Breast epithelium (tissue), 4 donors: ENCODE data around the gene NRCAM. TPM values are rescaled to one million over a fixed set of nuclear protein-coding genes. Genes with fewer than 3 reads are reported as not detected.

Source experiments
- DNase-seq, 2 donors: peaks; one replicate each; pipeline ENCODE4 v3.0.0-alpha.2; 2019; ENCODE audit warnings: low spot score in 2 of 2
- H3K27ac ChIP-seq, 2 donors: fragments of 200-600 bp; sonication (generic) in 1 of 2; one replicate each; pipeline ENCODE4 v1.5.1; 2016 to 2019; ENCODE audit warnings: mild to moderate bottlenecking in 1 of 2
- H3K27me3 ChIP-seq, 2 donors: fragments of 200-600 bp; sonication (generic) in 1 of 2; one replicate each; pipeline versions ENCODE4 v1.5.1 to v1.6.0; 2017 to 2019; ENCODE audit warnings: control low read depth in 1 of 2, mild to moderate bottlenecking in 1 of 2
- H3K36me3 ChIP-seq: fragments of 200-600 bp; one replicate; pipeline ENCODE4 v1.5.1; 2019
- H3K4me1 ChIP-seq, 2 donors: fragments of 200-600 bp; sonication (generic); one replicate each; pipeline ENCODE4 v1.5.1; 2016 to 2019; ENCODE audit warnings: control low read depth in 1 of 2
- H3K4me3 ChIP-seq, 3 donors: fragments of 200-600 bp; sonication (generic); 1 replicate in 2 of 3; 2 replicates in 1 of 3; pipeline ENCODE4 v1.5.1; 2016 to 2019; ENCODE audit warnings: mild to moderate bottlenecking in 3 of 3, moderate library complexity in 2 of 3
- H3K9me3 ChIP-seq, 2 donors: fragments of 200-600 bp; sonication (generic) in 1 of 2; one replicate each; pipeline ENCODE4 v1.5.1; 2016 to 2019; ENCODE audit warnings: control low read depth in 1 of 2
- POLR2A ChIP-seq: fragments of 450-650 bp; IDR thresholded peaks from one replicate; pipeline ENCODE4 v1.6.1; 2016; ENCODE audit warnings: antibody characterized with exemption, mild to moderate bottlenecking, moderate library complexity
- POLR2AphosphoS5 ChIP-seq, 3 donors: sonication (generic); formaldehyde crosslinking; IDR thresholded peaks; one replicate each; pipeline ENCODE4 v1.6.1; 2017; ENCODE audit warnings: antibody characterized with exemption in 3 of 3
- intact Hi-C: fragments of 100-400 bp; cut with DNase I; formaldehyde crosslinking; loops from one replicate; pipeline ENCODE4 v1.15.1; 2023; ENCODE audit warnings: low total_unique reads
- total RNA-seq, 3 donors: library from RNA; depleted of rRNA; stranded (reverse); fragments of >200 nt; gene quantifications; one replicate each; pipeline ENCODE4 v1.1.0, GENCODE V29; 2016
- TF ChIP-seq, protein P1 (sequence below), 3 donors: fragments of 450-650 bp; IDR thresholded peaks; one replicate each; pipeline ENCODE4 v1.5.1; 2016 to 2017; ENCODE audit warnings: antibody characterized with exemption in 3 of 3, mild to moderate bottlenecking in 3 of 3, moderate library complexity in 3 of 3

The NRCAM gene
- total RNA-seq, 3 donors from 2014 or later, result 3.3 to 62.4 (median 4.2) TPM

DNA sequence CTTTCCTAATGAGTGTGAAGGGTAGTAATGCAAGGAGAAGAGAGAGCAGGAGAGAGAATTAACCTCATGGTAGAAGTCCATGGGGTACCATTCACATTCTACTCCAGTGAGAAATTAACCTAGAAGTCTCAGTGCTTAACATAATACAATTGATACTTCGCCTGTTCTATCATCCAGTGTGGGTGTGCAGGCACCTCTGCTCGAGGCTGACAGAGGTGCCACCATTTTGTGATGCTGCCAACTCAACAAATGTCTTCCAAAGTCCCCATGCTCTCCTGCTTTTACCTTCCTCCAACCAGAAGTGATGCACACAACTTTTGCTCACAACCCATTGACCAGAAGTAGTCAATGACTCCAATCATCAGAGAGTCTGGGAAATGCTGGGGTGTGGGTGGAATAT, 207.8 kb downstream of the NRCAM start:
- intact Hi-C loops, result no loop called here
- no peaks in the 10 kb centered on the region for H3K9me3 ChIP-seq
- DNase-seq, result no peak
- TF ChIP-seq POLR2AphosphoS5 (IDR thresholded peaks at IDR 0.05) (no peak), POLR2A (no peak)
- TF ChIP-seq, protein P1, sequence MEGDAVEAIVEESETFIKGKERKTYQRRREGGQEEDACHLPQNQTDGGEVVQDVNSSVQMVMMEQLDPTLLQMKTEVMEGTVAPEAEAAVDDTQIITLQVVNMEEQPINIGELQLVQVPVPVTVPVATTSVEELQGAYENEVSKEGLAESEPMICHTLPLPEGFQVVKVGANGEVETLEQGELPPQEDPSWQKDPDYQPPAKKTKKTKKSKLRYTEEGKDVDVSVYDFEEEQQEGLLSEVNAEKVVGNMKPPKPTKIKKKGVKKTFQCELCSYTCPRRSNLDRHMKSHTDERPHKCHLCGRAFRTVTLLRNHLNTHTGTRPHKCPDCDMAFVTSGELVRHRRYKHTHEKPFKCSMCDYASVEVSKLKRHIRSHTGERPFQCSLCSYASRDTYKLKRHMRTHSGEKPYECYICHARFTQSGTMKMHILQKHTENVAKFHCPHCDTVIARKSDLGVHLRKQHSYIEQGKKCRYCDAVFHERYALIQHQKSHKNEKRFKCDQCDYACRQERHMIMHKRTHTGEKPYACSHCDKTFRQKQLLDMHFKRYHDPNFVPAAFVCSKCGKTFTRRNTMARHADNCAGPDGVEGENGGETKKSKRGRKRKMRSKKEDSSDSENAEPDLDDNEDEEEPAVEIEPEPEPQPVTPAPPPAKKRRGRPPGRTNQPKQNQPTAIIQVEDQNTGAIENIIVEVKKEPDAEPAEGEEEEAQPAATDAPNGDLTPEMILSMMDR (IDR thresholded peaks at IDR 0.05), result no peak
- H3K27ac ChIP-seq, result no peak overlapping the region
- no peaks in the 10 kb centered on the region for H3K27me3 ChIP-seq
- no peaks in the 10 kb centered on the region for H3K4me1 ChIP-seq
- H3K4me3 ChIP-seq, result no peak overlapping the region
- no peaks in the 10 kb centered on the region for H3K36me3 ChIP-seq

- Histone ChIP-seq H3K27ac (no peak overlapping the region), H3K27me3 (no peaks in the 10 kb centered on the region), H3K4me3 (no peak overlapping the region), H3K36me3 (no peaks in the 10 kb centered on the region), H3K4me1 (no peaks in the 10 kb centered on the region), H3K9me3 (no peaks in the 10 kb centered on the region)
- intact Hi-C loops, result no loop called here
- TF ChIP-seq POLR2A (no peak), POLR2AphosphoS5 (IDR thresholded peaks at IDR 0.05) (no peak)
- no peak for DNase-seq
These were observed 208.6 kb downstream of the NRCAM start for GRCh38 chr7:108247614-108248013.

DNA sequence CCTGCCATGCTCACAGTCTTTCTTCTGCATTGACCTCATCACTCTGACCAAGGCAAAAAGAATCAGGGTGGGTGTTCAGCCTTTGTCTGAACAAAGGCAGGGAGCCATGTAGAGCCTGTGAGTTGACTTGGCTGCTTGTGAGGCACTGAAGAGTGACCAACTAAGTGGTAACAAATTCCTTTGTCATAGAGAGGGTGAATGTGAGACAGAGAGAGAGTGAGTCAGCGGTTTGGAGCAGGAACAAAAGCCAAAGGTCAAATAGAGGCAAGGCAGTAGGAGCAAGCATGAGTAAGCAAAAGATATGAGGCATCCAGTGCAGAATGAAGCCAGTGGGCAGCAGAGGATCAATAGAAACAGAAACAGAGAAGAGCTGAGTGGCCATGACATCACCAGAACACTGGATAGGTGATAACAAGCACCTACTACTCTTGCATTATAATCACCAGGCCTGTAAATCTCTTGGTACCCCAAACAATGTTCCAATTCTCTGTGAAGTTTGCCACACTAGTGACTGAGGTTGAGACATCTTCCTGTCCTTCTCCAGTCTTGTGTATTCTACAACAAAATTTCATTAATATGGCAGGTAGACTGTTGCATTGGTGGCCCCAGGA, 209.9 kb downstream of the NRCAM start:
- no peak overlapping the region for H3K4me3 ChIP-seq
- H3K4me1 ChIP-seq, result no peaks in the 10 kb centered on the region
- no peaks in the 10 kb centered on the region for H3K27me3 ChIP-seq
- no peak overlapping the region for H3K27ac ChIP-seq
- no peak for DNase-seq
- no peaks in the 10 kb centered on the region for H3K36me3 ChIP-seq
- H3K9me3 ChIP-seq, result no peaks in the 10 kb centered on the region
- TF ChIP-seq, protein P1 (IDR thresholded peaks at IDR 0.05), result no peak
- intact Hi-C loops, result no loop called here

DNA sequence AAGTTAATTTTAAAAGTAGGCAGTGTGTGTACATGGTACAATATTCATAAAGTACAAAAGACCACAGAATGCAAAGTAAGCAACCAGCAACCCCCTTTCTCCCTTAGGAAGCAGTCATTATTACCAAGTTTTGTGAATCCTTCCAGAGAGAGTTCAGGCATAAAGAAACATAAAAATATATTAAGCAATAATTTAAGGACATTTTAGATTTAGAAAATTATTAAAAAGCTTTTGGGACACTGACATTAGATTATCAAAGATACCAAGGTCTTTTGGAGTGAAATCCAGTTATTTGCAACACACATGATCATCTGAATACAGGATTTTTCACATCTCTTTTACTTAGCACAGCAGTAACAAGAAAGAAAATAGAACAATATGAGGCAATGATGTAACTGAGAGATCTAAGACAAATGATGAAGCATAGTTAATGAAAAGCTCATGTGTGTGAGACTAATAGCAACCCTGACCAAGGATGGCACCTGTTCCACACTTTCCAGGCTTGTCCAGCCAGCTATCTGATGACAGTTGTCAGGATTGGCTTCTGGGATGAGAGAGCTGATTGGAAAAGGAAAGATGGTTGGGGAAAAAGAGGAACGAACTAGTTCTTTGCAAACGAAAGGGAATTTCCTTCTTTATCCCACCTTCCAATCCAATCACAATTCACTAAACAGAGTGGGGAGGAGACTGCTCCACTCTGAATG, 210.6 kb downstream of the NRCAM start:
- Histone ChIP-seq H3K27me3 (no peaks in the 10 kb centered on the region), H3K27ac (no peak overlapping the region), H3K4me3 (no peak overlapping the region), H3K4me1 (no peaks in the 10 kb centered on the region), H3K9me3 (no peaks in the 10 kb centered on the region), H3K36me3 (no peaks in the 10 kb centered on the region)
- no peak for DNase-seq
- no peak for TF ChIP-seq POLR2AphosphoS5 (IDR thresholded peaks at IDR 0.05)
- TF ChIP-seq POLR2A, result no peak
- TF ChIP-seq, protein P1 (IDR thresholded peaks at IDR 0.05), result no peak
- intact Hi-C loops, result no loop called here

DNA sequence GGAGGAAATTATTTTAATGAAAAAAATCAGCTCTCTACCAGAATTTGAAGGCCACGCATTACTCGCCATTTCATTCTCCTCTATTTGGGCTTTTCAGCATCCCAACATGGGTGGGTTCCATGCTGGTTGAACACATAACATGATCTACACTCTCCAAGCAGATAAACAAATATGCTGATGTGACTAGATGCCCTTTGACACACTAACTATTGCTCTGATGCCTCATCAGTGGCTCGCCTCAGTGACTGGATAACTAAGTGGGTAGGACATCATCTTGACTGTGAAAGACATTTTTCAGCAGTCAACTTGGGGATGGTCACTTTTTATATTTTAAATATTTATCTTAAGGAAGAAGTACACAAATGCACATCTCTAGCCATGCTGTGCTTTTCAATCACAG, 212.1 kb downstream of the NRCAM start:
- Histone ChIP-seq H3K4me3 (no peak overlapping the region), H3K9me3 (no peaks in the 10 kb centered on the region), H3K4me1 (no peaks in the 10 kb centered on the region), H3K36me3 (no peaks in the 10 kb centered on the region), H3K27ac (no peak overlapping the region), H3K27me3 (no peaks in the 10 kb centered on the region)
- DNase-seq, result no peak
- intact Hi-C loops, result no loop called here
- TF ChIP-seq POLR2AphosphoS5 (IDR thresholded peaks at IDR 0.05) (no peak), POLR2A (no peak)
- TF ChIP-seq, protein P1 (IDR thresholded peaks at IDR 0.05), result no peak
